MM.1S (cell line): ENCODE measurements around the gene SDC3.
A peak's percentile ranks its signal among the peaks of the same experiment; 100 is the strongest.

Experiments used
- DNase-seq: peaks from one replicate; pipeline ENCODE4 v3.0.0-alpha.2; 2015
- H2AFZ ChIP-seq: fragments of 300-600 bp; sonication (generic); 2 replicates; pipeline ENCODE4 v1.6.0; 2016; ENCODE audit warnings: antibody characterized with exemption, low read length
- H3F3A ChIP-seq: fragments of 300-600 bp; sonication (generic); 2 replicates; pipeline ENCODE4 v1.6.1; 2016; ENCODE audit warnings: mild to moderate bottlenecking, antibody characterized with exemption, low read length, moderate library complexity, mixed read lengths; ENCODE audit not compliant: insufficient read depth
- H3K27ac ChIP-seq: fragments of 300-600 bp; sonication (generic); 2 replicates; pipeline ENCODE4 v1.5.1; 2016; ENCODE audit warnings: mild to moderate bottlenecking, low read length
- H3K27me3 ChIP-seq: fragments of 300-600 bp; sonication (generic); replicated peaks from 2 replicates; pipeline ENCODE4 v1.6.0; 2016; ENCODE audit warnings: low read length; ENCODE audit not compliant: insufficient read depth
- H3K36me3 ChIP-seq: fragments of 300-600 bp; sonication (generic); replicated peaks from 2 replicates; pipeline ENCODE4 v1.6.1; 2016; ENCODE audit warnings: mild to moderate bottlenecking, low read length, mixed read lengths; ENCODE audit not compliant: insufficient read depth
- H3K4me1 ChIP-seq: fragments of 300-600 bp; sonication (generic); 2 replicates; pipeline ENCODE4 v1.6.1; 2016; ENCODE audit warnings: low read length, mixed read lengths
- H3K4me2 ChIP-seq: fragments of 300-600 bp; sonication (generic); 2 replicates; pipeline ENCODE4 v1.6.0; 2016; ENCODE audit warnings: low read depth, low read length
- H3K4me3 ChIP-seq: fragments of 300-600 bp; sonication (generic); 2 replicates; pipeline ENCODE4 v1.5.1; 2016; ENCODE audit warnings: low read length, mixed read lengths
- H3K79me2 ChIP-seq: fragments of 300-600 bp; sonication (generic); 2 replicates; pipeline ENCODE4 v1.6.1; 2016; ENCODE audit warnings: mixed run types, low read length, mixed read lengths
- H3K9ac ChIP-seq: fragments of 300-600 bp; sonication (generic); 2 replicates; pipeline ENCODE4 v1.6.1; 2016; ENCODE audit warnings: low read length, mixed read lengths
- H3K9me2 ChIP-seq: fragments of 300-600 bp; sonication (generic); replicated peaks from 2 replicates; pipeline ENCODE4 v1.6.1; 2016; ENCODE audit warnings: mild to moderate bottlenecking, low read length, mixed read lengths; ENCODE audit not compliant: insufficient read depth
- H3K9me3 ChIP-seq: fragments of 300-600 bp; sonication (generic); replicated peaks from 2 replicates; pipeline ENCODE4 v1.6.1; 2016; ENCODE audit warnings: mild to moderate bottlenecking, low read length, mixed read lengths; ENCODE audit not compliant: insufficient read depth
- H4K20me1 ChIP-seq: fragments of 300-600 bp; sonication (generic); 2 replicates; pipeline ENCODE4 v1.6.1; 2016; ENCODE audit warnings: mild to moderate bottlenecking, low read length, moderate library complexity, mixed read lengths; ENCODE audit not compliant: insufficient read depth
- EZH2 ChIP-seq: fragments of 300-600 bp; sonication (generic); optimal IDR thresholded peaks from 2 replicates; pipeline ENCODE3; 2017; ENCODE audit warnings: low read depth, mild to moderate bottlenecking, antibody characterized with exemption, low read length, mixed read lengths
- EZH2phosphoT487 ChIP-seq: fragments of 300-600 bp; sonication (generic); IDR thresholded peaks from 2 replicates; pipeline ENCODE4 v1.6.1; 2018; ENCODE audit warnings: antibody characterized with exemption, low read length
- TF ChIP-seq, protein P1 (sequence below): fragments of 300-600 bp; sonication (generic); IDR thresholded peaks from 2 replicates; pipeline ENCODE4 v1.5.1; 2016; ENCODE audit warnings: antibody characterized with exemption, low read length, mixed read lengths

SDC3 gene

DNA sequence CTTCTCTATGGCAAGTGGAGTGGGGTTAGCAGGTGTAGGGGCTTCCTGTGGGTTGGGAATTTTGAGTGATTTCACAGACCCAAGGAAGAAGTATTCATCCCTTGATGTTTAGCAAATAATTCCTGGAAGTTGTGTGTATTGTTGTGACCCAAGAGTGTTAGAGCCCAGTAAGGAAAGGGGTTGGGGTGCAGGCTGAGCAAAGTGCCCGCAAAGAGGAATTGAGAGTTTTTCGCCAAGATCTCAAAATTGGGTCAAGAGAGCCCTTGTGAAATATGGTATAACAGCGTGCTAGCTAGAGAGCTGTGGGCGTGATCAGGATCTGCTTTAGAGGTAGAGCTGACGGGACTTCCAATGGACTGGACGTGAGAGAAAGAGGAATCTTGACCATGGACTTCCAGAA is 78.0 kb downstream of the SDC3 start:
- Histone ChIP-seq H3K4me3 (no peak overlapping the region), H3K4me1 (no peaks in the 10 kb centered on the region), H3K27me3 (peaks cover 41% of the 10 kb centered on the region), H3K36me3 (no peaks in the 10 kb centered on the region), H3K9ac (no peak overlapping the region), H3K9me2 (no peaks in the 10 kb centered on the region), H3F3A (no peaks in the 10 kb centered on the region), H4K20me1 (no peaks in the 10 kb centered on the region), H3K27ac (no peak overlapping the region), H2AFZ (no peak overlapping the region), H3K9me3 (no peaks in the 10 kb centered on the region), H3K79me2 (no peaks in the 10 kb centered on the region), H3K4me2 (no peak overlapping the region)
- TF ChIP-seq, protein P1, sequence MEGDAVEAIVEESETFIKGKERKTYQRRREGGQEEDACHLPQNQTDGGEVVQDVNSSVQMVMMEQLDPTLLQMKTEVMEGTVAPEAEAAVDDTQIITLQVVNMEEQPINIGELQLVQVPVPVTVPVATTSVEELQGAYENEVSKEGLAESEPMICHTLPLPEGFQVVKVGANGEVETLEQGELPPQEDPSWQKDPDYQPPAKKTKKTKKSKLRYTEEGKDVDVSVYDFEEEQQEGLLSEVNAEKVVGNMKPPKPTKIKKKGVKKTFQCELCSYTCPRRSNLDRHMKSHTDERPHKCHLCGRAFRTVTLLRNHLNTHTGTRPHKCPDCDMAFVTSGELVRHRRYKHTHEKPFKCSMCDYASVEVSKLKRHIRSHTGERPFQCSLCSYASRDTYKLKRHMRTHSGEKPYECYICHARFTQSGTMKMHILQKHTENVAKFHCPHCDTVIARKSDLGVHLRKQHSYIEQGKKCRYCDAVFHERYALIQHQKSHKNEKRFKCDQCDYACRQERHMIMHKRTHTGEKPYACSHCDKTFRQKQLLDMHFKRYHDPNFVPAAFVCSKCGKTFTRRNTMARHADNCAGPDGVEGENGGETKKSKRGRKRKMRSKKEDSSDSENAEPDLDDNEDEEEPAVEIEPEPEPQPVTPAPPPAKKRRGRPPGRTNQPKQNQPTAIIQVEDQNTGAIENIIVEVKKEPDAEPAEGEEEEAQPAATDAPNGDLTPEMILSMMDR, result no peak
- no peak for TF ChIP-seq EZH2phosphoT487
- no peak for TF ChIP-seq EZH2
- DNase-seq, result no peak

DNA sequence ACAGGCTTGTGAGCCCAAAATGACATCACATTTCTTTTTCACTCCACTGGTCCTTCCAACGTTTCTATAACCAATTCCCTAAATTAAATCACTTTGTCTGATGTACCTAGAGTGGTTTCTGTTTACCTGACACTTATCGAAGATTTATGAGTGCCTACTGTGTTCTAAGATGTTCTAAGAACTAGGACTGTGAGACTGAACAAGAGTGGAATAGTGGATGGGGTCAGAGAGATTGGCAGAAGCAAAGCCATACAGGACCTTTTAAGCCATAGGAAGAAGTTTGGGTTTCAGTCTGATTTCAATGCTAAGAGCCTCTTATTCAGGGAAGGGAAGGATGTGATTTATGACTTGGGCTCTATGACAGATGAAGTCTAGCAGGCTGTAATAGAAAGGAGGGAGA is 78.7 kb downstream of the SDC3 start:
- DNase-seq, result no peak
- Histone ChIP-seq H3K27ac (no peak overlapping the region), H3K9ac (no peak overlapping the region), H3F3A (no peaks in the 10 kb centered on the region), H3K4me2 (no peak overlapping the region), H3K36me3 (no peaks in the 10 kb centered on the region), H4K20me1 (no peaks in the 10 kb centered on the region), H3K4me3 (no peak overlapping the region), H3K79me2 (no peaks in the 10 kb centered on the region), H3K9me3 (no peaks in the 10 kb centered on the region), H2AFZ (no peak overlapping the region), H3K9me2 (no peaks in the 10 kb centered on the region), H3K27me3 (peaks cover 47% of the 10 kb centered on the region), H3K4me1 (no peaks in the 10 kb centered on the region)
- TF ChIP-seq, protein P1, result no peak
- TF ChIP-seq EZH2phosphoT487, result no peak
- no peak for TF ChIP-seq EZH2

DNA sequence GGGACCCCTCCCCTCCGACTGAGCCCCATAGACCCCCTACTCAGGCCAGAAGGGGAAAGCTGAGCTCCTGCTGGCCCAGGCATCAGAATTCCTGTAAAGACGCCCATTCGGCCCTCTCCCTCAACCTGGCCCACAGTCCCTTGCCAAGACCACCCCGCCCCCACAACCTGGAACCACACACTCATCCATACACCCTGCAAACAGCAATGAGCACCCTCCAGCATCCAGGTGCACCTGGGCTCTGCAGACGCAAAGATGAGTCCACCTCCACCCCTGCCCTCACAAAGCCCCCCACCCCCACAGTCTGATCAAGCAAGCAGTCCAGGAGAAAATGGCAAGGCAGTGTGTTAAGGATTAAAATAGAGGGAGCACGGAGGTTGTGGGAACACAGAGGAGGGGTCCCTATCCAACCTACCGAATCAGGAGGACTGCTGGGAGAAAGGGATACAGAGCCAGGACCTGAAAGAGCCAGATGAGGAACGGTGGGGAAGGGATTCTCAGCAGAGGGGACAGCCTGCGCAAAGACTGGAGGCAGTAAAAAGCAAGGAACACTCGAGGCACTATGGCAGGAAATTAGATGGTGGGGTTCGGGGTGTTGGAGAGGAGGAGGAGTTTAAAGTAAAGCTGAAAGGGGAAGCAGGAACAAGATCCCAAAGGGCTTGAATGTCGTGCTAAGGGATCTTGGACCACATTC is 83.7 kb downstream of the SDC3 start:
- Histone ChIP-seq H2AFZ (no peak overlapping the region), H3K9me3 (no peaks in the 10 kb centered on the region), H3K27me3 (peaks cover 52% of the 10 kb centered on the region), H3K79me2 (no peaks in the 10 kb centered on the region), H3K9me2 (no peaks in the 10 kb centered on the region), H3F3A (no peaks in the 10 kb centered on the region), H3K4me2 (peak overlapping the region; percentile 88), H3K4me3 (peak overlapping the region; percentile 36; the same call in 1 of the 2 replicates), H3K36me3 (no peaks in the 10 kb centered on the region), H3K4me1 (no peaks in the 10 kb centered on the region), H4K20me1 (no peaks in the 10 kb centered on the region), H3K9ac (no peak overlapping the region), H3K27ac (no peak overlapping the region)
- TF ChIP-seq, protein P1, result no peak
- TF ChIP-seq EZH2 (no peak), EZH2phosphoT487 (no peak)
- no peak for DNase-seq
